AG09319 (cell line): ENCODE measurements around the gene PDE7B.

Experiments
- DNase-seq: peaks from one replicate; pipeline ENCODE4 v3.0.0-alpha.2; 2010; ENCODE audit warnings: low read depth; ENCODE audit errors: extremely low read depth
- TF ChIP-seq, protein P1 (sequence below): IDR thresholded peaks from 2 replicates; pipeline ENCODE4 v1.5.1; 2011; ENCODE audit warnings: low read depth, mild to moderate bottlenecking, inconsistent platforms, low read length, moderate library complexity

The PDE7B gene

DNA sequence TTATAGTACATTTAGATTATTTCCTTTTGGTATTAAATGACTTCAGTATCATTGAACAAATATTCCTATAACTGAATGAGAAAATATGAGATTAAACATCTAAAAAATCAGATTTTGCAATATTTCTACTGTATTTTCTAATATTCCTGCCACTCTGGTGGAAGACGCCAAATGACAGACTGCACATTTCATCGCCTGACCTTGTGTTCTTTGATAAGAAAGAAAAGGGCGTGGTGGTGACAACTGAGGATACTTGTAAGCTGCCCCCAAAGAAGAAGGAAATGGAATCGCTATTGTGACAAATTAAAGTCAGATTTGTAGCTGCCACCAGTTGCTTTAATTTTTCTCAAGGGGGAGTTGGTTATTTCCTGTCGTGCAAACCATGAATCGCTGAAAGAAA, 267.3 kb downstream of the PDE7B start:
- DNase-seq, result no peak
- TF ChIP-seq, protein P1, sequence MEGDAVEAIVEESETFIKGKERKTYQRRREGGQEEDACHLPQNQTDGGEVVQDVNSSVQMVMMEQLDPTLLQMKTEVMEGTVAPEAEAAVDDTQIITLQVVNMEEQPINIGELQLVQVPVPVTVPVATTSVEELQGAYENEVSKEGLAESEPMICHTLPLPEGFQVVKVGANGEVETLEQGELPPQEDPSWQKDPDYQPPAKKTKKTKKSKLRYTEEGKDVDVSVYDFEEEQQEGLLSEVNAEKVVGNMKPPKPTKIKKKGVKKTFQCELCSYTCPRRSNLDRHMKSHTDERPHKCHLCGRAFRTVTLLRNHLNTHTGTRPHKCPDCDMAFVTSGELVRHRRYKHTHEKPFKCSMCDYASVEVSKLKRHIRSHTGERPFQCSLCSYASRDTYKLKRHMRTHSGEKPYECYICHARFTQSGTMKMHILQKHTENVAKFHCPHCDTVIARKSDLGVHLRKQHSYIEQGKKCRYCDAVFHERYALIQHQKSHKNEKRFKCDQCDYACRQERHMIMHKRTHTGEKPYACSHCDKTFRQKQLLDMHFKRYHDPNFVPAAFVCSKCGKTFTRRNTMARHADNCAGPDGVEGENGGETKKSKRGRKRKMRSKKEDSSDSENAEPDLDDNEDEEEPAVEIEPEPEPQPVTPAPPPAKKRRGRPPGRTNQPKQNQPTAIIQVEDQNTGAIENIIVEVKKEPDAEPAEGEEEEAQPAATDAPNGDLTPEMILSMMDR, result no peak

DNA sequence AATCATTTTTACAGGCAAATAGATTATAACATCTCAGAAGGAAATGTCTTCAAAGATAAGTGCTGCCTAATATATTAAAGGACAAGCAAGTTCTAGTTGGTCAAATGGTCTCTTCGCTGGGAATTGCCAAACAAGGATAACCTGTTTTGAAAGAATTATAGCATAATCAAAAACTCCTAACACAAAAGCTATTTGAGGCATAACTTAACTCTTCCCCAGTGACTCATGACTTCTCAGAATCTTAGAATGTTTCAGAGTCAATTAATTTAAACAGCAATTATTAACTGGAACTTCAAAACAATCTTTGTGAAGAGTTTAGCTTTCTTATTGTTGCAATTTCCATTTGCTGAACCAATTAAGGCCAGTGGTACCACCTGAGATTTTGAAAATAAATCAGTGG, 272.0 kb downstream of the PDE7B start:
- TF ChIP-seq, protein P1, result no peak
- peak; percentile 18 for DNase-seq

DNA sequence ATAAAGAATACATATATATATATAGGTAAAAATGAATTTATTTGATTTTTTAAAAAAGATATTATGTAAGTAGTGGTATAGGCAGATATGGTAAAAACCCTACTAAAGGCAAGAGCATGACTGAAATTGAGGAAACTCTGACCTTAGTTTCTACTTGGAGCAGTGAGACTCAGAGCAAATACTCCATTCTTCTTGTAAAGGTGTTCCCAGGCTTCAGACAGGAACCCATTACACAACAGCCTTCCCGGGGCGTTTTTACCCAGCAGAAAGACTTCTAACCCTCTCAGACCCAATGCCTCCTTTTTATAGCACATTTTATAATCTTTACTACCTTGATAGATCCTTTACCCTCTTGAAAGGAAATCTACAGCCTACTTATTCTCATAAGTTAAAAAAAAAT, 274.1 kb downstream of the PDE7B start:
- DNase-seq, result no peak
- TF ChIP-seq, protein P1, result no peak

DNA sequence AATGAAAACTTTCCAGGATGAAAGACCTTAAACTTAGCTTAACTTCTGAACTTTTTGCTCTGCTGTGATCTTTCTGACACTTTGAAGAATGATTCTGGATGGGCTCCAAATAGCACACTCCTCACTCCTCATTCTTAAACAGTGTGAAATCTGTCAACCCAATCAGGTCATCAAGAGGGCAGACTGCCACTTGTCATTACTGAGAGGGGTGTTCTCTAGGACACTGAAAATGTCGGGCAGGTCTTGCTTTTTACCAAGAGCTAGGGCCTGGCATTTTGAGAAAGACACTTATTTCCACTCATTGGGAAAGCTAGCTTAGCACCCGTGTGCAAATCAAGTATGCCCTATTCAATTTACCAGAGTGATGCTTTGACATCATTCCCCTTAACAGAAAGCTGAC, 276.4 kb downstream of the PDE7B start:
- no peak for DNase-seq
- TF ChIP-seq, protein P1, result no peak

DNA sequence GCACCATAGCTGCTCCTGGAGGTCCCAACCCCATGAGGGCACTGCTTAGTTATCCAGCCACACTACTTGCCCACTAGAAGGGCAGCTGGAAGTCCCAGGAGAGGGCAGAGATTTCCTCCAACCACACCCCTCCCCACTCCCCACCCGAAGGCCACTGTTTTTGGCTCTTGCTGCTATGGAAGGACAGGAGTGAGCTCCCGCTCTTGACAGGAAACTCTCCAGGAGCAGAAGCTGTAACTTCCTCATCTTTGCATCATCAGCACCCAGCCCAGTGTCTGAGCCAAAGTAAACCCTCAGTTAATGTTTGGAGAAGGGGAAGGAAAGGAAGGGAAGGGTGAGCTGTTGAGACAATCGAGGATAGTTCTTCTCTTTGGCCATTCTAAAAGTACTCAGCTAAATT, 277.9 kb downstream of the PDE7B start:
- no peak for DNase-seq
- TF ChIP-seq, protein P1, result no peak

DNA sequence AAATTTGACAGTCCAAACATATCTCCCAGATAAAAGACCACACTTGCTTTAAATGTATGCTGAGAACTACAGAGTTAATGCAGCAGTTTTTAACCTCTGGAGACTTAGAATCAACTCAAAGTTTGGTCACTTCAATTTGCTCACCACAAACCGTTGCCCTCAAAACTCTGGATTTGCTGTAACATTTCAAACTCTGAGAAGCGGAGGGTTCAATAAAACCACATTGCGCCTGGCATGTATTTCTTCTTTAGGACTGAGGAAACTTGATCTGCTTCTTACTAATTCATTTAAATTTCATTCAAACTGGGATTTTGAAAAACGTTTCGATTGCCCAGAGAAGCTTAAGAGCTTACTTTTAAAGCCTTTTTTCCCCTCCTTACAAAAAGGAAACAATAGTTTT, 282.8 kb downstream of the PDE7B start:
- DNase-seq, result no peak
- TF ChIP-seq, protein P1, result no peak

DNA sequence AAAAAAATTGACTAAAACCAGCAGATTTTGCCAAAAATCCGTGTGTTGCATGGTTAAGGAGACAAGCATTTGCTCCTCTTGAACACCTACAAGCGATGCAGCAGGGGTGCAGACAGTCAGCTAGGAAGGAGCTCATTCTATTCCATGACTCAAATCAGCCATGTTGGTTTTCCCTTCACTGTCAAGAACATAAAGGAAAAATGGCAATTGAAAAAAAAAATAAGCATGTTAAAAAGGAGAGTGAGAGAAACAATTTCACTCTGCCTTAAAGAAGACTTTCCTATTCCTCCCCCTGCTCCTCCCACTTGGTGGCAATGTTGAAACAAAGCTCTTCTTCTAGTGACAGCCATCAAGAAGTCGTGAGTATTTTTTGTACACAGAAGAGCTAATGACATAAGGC, 283.2 kb downstream of the PDE7B start:
- no peak for DNase-seq
- TF ChIP-seq, protein P1, result no peak
